HG03520 (cell line): ENCODE data around the gene UROD.
A peak's percentile ranks its signal among the peaks of the same experiment; 100 is the strongest.

Source experiments
- ATAC-seq: cut with Tn5 transposase; IDR thresholded peaks from one replicate; pipeline ENCODE4 v1.9.1; 2021; ENCODE audit warnings: mild to moderate bottlenecking, moderate library complexity; ENCODE audit not compliant: unreplicated experiment

The UROD gene

DNA sequence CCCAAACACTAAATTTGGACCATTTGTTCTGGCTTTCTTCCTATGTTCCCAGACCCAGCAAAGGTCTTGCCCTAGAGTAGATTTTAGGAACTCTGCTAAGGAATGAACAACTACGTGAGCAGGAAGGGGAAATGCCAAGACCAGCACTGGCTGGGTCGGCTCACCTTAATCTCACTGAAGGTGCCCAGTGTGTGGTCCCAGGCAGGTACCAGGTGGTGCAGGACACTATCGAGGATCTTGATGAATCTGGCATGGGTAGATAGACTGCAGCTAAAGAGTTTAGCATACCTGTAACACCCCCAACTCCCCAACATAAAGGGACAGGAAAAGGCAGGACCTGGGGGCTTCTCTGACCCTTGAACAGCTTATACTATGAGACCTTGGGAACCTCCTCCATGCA, 4.0 kb upstream of the UROD start:
- no peak for ATAC-seq

- ATAC-seq: no peak
Measured at GRCh38 chr1:45008516-45008915, 3.5 kb upstream of the UROD start.

- no peak for ATAC-seq
Measured at GRCh38 chr1:45009296-45009865, 2.7 kb upstream of the UROD start.

DNA sequence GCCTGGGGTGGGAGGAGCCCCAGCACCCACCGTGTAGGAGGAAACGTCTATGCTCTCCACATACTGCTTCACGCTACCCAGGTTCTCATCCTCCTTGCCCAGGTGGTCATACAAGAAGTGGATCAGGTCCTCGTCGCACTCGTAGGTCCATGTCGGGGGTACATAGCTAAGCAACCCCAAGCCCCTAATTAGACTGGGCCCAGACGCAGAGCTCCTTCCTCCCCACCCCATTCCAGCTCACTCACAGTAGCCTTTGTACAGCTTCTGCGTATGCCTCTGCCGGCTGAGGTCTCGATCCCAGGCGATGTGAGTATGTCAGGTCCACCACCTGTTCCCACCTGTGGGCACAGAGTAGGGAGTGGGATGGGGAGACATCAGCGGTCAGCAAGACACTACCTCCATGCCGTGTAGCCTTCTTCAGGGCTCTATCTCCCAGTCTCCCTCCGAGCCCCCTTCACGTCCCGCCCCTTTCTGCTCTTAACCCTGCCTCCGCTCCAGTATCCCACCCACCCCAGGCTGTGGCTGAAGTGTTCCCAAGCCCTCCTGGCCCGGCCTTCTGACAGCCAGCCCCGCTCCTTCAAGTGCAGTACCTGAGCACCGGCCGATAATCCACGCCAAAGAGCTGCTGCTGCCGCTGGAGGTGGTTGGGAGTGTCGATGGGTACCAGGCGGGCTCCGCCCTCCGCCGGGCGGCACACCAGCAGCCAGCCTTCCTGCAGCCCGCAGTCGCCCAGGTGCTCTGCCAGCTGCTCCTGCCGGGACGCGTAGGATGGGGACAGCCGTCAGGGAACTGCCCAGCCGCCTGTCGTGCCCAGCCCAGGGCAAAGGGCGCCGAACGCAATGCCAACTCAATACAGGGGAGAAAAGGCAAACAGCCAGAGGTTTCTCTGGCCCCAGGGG, 1.8 kb upstream of the UROD start:
- no peak for ATAC-seq

- ATAC-seq: peak; percentile 50
Measured at GRCh38 chr1:45010855-45011811, 921 bp upstream of the UROD start, which contains the start of gene HECTD3. HECTD3 (minus strand) TSS chr1:45011324; CDS start chr1:45011257, 67 bp downstream.

- no peak for ATAC-seq
Measured at GRCh38 chr1:45012639-45013278, 705 bp downstream of the UROD start.

GRCh38 chr1:45013551-45014209, 1.6 kb downstream of the UROD start:
- no peak for ATAC-seq

GRCh38 chr1:45014321-45015028, 2.4 kb downstream of the UROD start:
- ATAC-seq: no peak

- no peak for ATAC-seq
Measured at GRCh38 chr1:45015683-45016082, 3.6 kb downstream of the UROD start.

- no peak for ATAC-seq
Measured at GRCh38 chr1:45016090-45016697, 4.1 kb downstream of the UROD start.

DNA sequence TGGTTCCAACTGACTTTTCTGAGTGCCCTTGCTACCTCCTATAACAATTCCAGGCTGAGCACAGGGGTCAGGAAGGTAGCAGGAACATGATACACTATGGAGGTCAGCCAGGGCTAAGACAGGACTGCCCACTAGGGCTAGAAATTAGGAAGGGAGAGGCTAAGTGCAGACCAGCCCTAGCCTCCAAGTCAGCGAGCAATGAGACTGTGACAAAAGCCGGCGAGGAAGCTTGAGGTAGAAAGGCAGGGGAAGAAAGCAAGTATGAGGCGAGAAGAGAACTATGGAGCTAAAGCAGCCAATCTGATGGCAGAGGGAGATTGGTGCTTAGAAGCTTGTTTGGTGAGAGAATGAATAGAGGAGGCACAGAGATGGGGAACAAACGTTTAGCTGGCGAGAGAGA, 4.7 kb downstream of the UROD start:
- no peak for ATAC-seq

- peak; percentile 58 for ATAC-seq
Measured at GRCh38 chr1:45018599-45019230, 6.7 kb downstream of the UROD start.

DNA sequence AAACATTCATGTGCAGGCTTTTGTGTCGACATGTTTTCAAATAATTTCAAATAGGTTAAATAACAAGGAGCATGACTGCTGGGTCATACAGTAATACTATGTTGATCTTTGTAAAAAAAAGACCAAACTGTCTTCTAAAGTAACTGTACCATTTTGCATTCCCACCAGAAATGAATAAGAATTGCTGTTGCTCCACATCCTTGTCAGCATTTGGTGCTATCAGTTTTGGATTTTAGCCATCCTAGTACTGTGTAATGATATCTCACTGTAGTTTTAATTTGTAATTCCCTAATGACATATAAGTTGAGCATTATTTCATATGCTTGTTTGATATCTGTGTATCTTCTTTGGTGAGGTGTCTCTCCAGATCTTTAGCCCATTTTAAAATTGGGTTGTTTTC, 11.6 kb downstream of the UROD start:
- no peak for ATAC-seq

- no peak for ATAC-seq
Measured at GRCh38 chr1:45026446-45026845, 14.4 kb downstream of the UROD start.

GRCh38 chr1:45032837-45033236, 20.8 kb downstream of the UROD start:
- no peak for ATAC-seq

GRCh38 chr1:45033356-45033755, 21.3 kb downstream of the UROD start:
- no peak for ATAC-seq

DNA sequence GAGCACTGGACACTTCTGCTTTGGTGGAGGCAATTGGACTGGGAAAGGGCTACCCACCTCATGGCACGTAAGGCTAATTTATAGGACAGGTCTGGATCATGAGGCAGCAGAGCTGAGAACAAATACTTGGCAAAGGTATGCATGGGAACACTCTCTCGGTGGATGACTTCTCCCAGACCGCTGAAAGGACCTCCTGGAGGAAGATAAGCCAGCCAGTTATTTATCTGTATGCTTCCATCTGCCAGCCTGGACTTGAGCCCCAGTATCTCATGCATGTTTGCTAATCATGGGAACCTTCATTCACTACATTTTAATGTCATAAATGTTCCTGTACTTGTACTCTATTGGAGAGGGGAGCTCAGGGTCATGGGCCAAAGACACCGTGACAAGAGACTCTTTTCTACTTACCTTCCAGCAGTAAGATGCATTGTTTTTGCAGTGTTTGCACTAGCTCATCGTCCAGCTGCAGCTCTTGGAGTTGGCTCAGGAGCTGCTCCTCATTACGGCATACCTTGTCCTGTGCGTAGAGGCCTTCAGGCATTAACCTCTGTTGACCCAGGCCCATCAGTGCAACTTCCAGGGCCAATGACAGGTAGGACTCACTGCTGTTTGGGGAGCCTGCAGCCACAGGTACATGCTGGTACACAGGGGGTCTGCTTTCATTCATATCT, 23.7 kb downstream of the UROD start:
- no peak for ATAC-seq

GRCh38 chr1:45037456-45037855, 25.4 kb downstream of the UROD start:
- no peak for ATAC-seq
